Measurements from ENCODE around the gene ZNF138.

Gene ZNF138

DNA sequence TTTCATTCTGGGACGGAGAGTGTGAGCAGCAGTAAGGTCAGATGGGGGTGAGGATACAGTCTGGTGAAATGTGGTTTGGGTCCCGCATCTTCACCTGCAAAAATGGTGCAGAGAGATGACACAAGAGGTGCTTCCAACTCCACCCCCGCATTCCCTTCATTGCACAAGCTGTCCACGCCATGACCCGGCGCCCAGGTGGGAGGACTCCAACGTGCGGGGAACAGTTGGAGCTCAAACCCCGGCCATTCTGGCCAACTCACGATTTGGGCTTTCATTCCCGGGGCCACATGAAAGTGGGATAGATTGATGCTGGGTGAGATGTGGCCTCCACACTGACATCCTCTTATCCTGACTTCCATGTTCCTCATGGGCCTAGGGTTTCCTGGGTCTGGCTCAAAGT, 74.3 kb downstream of the ZNF138 start:
- POLR2A ChIA-PET, result no interaction called here
- Histone ChIP-seq H3K4me3 (ENCODE audit: low read depth, low read length) (no peak overlapping the region), H3K9me3 (ENCODE audit: control insufficient read depth, insufficient read depth, low read depth, low read length) (no peaks in the 10 kb centered on the region), H3K27ac (ENCODE audit: extremely low read depth, low read depth, low read length) (no peak overlapping the region), H3K4me1 (ENCODE audit: control insufficient read depth, insufficient read depth, low read length) (no peaks in the 10 kb centered on the region), H3K36me3 (ENCODE audit: control insufficient read depth in 2 of 2, insufficient read depth in 1 of 2, low read length in 2 of 2) (no peaks in the 10 kb centered on the region)
- CTCF ChIA-PET, result no interaction called here
- TF ChIP-seq ZBTB1 (tag by site-specific recombination; IDR thresholded peaks at IDR 0.05) (no peak), YY1 (tag by site-specific recombination; IDR thresholded peaks at IDR 0.05) (no peak), ZNF391 (tag by site-specific recombination; IDR thresholded peaks at IDR 0.05; ENCODE audit: borderline replicate concordance, low read depth) (no peak), ZNF776 (tag by site-specific recombination; IDR thresholded peaks at IDR 0.05; ENCODE audit: borderline replicate concordance) (no peak), ZNF214 (tag by site-specific recombination; IDR thresholded peaks at IDR 0.05; ENCODE audit: borderline replicate concordance) (no peak), ZNF549 (tag by site-specific recombination; IDR thresholded peaks at IDR 0.05) (no peak), EGR2 (tag by site-specific recombination; IDR thresholded peaks at IDR 0.05; ENCODE audit: low read depth) (no peak), OVOL3 (tag by site-specific recombination; IDR thresholded peaks at IDR 0.05) (no peak), ZNF423 (tag by site-specific recombination; IDR thresholded peaks at IDR 0.05) (no peak), ZNF510 (tag by site-specific recombination; IDR thresholded peaks at IDR 0.05; ENCODE audit: insufficient replicate concordance) (no peak), ZEB2 (tag by site-specific recombination; IDR thresholded peaks at IDR 0.05) (no peak), ZNF670 (tag by site-specific recombination; IDR thresholded peaks at IDR 0.05; ENCODE audit: low read depth) (no peak)
- TF ChIP-seq, protein P1, sequence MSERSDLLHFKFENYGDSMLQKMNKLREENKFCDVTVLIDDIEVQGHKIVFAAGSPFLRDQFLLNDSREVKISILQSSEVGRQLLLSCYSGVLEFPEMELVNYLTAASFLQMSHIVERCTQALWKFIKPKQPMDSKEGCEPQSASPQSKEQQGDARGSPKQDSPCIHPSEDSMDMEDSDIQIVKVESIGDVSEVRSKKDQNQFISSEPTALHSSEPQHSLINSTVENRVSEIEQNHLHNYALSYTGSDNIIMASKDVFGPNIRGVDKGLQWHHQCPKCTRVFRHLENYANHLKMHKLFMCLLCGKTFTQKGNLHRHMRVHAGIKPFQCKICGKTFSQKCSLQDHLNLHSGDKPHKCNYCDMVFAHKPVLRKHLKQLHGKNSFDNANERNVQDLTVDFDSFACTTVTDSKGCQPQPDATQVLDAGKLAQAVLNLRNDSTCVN (tag by site-specific recombination; optimal IDR thresholded peaks at IDR 0.05), result no peak
- TF ChIP-seq, protein P2, sequence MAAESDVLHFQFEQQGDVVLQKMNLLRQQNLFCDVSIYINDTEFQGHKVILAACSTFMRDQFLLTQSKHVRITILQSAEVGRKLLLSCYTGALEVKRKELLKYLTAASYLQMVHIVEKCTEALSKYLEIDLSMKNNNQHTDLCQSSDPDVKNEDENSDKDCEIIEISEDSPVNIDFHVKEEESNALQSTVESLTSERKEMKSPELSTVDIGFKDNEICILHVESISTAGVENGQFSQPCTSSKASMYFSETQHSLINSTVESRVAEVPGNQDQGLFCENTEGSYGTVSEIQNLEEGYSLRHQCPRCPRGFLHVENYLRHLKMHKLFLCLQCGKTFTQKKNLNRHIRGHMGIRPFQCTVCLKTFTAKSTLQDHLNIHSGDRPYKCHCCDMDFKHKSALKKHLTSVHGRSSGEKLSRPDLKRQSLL (tag by site-specific recombination; IDR thresholded peaks at IDR 0.05), result no peak
- TF ChIP-seq, protein P3, sequence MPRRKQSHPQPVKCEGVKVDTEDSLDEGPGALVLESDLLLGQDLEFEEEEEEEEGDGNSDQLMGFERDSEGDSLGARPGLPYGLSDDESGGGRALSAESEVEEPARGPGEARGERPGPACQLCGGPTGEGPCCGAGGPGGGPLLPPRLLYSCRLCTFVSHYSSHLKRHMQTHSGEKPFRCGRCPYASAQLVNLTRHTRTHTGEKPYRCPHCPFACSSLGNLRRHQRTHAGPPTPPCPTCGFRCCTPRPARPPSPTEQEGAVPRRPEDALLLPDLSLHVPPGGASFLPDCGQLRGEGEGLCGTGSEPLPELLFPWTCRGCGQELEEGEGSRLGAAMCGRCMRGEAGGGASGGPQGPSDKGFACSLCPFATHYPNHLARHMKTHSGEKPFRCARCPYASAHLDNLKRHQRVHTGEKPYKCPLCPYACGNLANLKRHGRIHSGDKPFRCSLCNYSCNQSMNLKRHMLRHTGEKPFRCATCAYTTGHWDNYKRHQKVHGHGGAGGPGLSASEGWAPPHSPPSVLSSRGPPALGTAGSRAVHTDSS (tag by site-specific recombination; IDR thresholded peaks at IDR 0.05), result no peak
- TF ChIP-seq, protein P4, sequence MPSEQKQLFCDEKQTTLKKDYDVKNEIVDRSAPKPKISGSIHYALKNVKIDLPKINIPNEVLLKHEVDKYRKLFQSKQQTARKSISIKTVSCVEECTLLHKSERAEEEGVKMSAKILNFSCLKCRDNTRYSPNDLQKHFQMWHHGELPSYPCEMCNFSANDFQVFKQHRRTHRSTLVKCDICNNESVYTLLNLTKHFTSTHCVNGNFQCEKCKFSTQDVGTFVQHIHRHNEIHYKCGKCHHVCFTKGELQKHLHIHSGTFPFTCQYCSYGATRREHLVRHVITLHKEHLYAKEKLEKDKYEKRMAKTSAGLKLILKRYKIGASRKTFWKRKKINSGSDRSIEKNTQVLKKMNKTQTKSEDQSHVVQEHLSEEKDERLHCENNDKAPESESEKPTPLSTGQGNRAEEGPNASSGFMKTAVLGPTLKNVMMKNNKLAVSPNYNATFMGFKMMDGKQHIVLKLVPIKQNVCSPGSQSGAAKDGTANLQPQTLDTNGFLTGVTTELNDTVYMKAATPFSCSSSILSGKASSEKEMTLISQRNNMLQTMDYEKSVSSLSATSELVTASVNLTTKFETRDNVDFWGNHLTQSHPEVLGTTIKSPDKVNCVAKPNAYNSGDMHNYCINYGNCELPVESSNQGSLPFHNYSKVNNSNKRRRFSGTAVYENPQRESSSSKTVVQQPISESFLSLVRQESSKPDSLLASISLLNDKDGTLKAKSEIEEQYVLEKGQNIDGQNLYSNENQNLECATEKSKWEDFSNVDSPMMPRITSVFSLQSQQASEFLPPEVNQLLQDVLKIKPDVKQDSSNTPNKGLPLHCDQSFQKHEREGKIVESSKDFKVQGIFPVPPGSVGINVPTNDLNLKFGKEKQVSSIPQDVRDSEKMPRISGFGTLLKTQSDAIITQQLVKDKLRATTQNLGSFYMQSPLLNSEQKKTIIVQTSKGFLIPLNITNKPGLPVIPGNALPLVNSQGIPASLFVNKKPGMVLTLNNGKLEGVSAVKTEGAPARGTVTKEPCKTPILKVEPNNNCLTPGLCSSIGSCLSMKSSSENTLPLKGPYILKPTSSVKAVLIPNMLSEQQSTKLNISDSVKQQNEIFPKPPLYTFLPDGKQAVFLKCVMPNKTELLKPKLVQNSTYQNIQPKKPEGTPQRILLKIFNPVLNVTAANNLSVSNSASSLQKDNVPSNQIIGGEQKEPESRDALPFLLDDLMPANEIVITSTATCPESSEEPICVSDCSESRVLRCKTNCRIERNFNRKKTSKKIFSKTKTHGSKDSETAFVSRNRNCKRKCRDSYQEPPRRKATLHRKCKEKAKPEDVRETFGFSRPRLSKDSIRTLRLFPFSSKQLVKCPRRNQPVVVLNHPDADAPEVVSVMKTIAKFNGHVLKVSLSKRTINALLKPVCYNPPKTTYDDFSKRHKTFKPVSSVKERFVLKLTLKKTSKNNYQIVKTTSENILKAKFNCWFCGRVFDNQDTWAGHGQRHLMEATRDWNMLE (tag by site-specific recombination; conservative IDR thresholded peaks at IDR 0.05; ENCODE audit: low read depth), result no peak

DNA sequence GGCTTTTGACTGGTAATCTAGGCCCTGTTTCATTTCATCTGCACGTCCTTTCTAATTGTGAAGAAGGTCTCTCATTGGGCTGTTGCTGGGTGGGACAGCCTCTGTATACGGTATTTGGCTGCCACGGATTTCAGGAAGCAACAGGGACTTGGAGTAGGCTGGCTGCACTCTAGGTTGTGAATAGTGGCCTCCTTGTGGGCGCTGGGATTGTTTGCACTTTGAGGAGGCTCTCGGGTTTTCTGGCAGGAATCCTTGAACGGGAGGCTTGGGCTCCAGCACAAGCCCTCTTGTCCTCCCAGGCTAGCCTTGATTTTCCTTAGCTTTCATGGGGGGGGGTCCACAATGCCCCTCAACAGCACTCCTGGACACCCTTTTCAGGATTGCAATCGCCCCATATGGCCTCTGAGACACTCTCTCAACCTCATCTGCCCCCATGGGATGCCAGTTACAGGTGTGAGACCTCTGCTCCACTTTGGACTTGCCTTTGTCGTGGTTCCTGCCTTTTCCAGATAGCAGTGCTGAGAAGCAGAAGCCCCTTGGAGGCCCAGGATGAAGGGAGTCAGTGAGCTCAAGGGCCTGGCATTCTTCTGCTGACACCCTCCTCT, 75.0 kb downstream of the ZNF138 start:
- CTCF ChIA-PET, result no interaction called here
- TF ChIP-seq ZNF561 (tag by site-specific recombination; IDR thresholded peaks at IDR 0.05; ENCODE audit: borderline replicate concordance) (no peak), ZNF707 (tag by site-specific recombination; IDR thresholded peaks at IDR 0.05) (no peak), GLI4 (tag by site-specific recombination; IDR thresholded peaks at IDR 0.05) (no peak), ZNF677 (tag by site-specific recombination; IDR thresholded peaks at IDR 0.05) (no peak)
- TF ChIP-seq, protein P5, sequence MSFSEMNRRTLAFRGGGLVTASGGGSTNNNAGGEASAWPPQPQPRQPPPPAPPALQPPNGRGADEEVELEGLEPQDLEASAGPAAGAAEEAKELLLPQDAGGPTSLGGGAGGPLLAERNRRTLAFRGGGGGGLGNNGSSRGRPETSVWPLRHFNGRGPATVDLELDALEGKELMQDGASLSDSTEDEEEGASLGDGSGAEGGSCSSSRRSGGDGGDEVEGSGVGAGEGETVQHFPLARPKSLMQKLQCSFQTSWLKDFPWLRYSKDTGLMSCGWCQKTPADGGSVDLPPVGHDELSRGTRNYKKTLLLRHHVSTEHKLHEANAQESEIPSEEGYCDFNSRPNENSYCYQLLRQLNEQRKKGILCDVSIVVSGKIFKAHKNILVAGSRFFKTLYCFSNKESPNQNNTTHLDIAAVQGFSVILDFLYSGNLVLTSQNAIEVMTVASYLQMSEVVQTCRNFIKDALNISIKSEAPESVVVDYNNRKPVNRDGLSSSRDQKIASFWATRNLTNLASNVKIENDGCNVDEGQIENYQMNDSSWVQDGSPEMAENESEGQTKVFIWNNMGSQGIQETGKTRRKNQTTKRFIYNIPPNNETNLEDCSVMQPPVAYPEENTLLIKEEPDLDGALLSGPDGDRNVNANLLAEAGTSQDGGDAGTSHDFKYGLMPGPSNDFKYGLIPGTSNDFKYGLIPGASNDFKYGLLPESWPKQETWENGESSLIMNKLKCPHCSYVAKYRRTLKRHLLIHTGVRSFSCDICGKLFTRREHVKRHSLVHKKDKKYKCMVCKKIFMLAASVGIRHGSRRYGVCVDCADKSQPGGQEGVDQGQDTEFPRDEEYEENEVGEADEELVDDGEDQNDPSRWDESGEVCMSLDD (tag by site-specific recombination; IDR thresholded peaks at IDR 0.05), result no peak
- TF ChIP-seq, protein P6, sequence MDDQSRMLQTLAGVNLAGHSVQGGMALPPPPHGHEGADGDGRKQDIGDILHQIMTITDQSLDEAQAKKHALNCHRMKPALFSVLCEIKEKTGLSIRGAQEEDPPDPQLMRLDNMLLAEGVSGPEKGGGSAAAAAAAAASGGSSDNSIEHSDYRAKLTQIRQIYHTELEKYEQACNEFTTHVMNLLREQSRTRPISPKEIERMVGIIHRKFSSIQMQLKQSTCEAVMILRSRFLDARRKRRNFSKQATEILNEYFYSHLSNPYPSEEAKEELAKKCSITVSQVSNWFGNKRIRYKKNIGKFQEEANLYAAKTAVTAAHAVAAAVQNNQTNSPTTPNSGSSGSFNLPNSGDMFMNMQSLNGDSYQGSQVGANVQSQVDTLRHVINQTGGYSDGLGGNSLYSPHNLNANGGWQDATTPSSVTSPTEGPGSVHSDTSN (CRISPR knock-in tag; IDR thresholded peaks at IDR 0.05), result no peak

More for the DNA sequence above, 75.0 kb downstream of the ZNF138 start:
- Histone ChIP-seq H3K36me3 (ENCODE audit: control insufficient read depth in 2 of 2, insufficient read depth in 1 of 2, low read length in 2 of 2) (no peaks in the 10 kb centered on the region), H3K27ac (ENCODE audit: extremely low read depth, low read depth, low read length) (no peak overlapping the region), H3K4me3 (ENCODE audit: low read depth, low read length) (no peak overlapping the region), H3K4me1 (ENCODE audit: control insufficient read depth, insufficient read depth, low read length) (no peaks in the 10 kb centered on the region), H3K9me3 (ENCODE audit: control insufficient read depth, insufficient read depth, low read depth, low read length) (no peaks in the 10 kb centered on the region)
- POLR2A ChIA-PET, result no interaction called here

All from HEK293 (cell line).